HG03439 (cell line): Measurements from ENCODE around the gene ERBB4.

Experiments used
- ATAC-seq: cut with Tn5 transposase; IDR thresholded peaks from one replicate; pipeline ENCODE4 v1.9.1; 2021; ENCODE audit warnings: mild to moderate bottlenecking, moderate library complexity; ENCODE audit not compliant: unreplicated experiment

Gene ERBB4

GRCh38 chr2:211447548-211447947 is 1091.1 kb downstream of the ERBB4 start:
- ATAC-seq = no peak

DNA sequence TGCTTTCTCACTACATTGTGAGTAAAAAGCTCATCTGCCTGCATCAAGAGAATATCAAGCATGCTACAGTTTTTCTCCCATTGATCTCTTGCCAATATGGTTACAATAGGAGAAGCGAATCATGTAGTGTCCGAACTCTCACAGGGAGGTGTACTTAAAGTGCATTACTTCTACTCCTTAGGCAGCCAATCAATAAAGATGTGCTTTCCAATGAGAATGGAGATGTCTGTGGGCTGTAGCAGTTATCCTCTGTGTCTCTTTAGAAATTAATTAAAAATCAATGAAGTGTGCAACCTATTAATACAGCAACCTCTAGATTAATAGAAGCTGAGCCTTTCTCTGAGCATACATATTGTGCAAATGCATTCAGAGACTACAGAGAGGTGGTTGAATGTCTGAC is 1098.5 kb downstream of the ERBB4 start:
- ATAC-seq = no peak

GRCh38 chr2:211439011-211439410 is 1099.6 kb downstream of the ERBB4 start:
- ATAC-seq = no peak

DNA sequence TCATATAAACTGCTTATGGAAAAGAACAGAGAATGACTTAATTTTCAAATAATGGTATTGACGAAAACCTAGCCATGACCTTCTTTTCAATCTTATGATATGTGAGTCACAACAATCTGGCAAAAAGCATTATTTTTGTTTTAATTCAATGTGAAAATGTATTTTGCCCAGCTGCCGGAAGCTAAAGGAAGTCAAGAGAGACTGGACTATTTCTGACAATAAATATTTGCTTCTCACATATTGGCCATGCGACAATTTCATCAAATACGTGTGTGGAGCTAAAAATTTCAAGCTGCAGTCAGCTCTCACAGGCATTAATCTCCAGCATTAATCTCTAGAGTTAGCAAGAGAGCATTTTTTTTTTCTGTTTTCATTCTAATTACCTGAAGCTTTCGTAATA is 1101.2 kb downstream of the ERBB4 start:
- ATAC-seq = no peak

DNA sequence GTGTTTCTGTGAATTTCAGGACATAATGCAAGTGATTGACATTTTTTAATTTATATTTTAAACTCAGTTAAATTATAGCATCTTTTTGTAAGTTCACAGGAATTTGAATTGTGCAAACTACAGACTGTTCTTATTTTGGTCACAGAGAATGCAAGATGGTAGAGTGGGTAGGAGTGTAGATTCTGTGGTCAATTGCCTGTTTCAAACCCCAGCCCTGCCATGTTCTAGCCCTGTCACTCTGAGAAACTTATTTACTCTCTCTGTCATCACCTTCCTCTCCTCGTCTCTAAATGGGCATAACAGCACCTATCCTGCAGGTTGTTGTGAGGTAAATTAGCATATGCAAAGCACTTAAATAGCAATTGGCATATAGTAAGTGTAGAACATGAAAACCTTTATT is 1102.4 kb downstream of the ERBB4 start:
- ATAC-seq = no peak

DNA sequence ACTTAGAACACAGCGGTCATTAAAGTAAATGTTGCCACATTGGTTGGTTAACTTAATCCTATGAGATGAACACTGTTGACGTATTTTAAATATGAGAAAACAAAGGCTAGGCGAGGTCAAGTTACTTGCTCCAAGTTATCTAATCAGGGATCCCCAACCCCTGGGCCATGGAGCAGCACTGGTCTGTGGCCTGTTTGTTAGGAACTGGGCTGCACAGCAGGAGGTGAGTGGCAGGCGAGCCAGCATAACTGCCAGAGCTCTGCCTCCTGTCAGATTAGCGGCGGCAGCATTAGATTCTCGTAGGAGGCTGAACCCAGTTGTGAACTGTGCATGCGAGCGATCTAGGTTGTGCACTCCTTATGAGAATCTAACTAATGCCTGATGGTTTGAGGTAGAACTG is 1103.3 kb downstream of the ERBB4 start:
- no peak for ATAC-seq

DNA sequence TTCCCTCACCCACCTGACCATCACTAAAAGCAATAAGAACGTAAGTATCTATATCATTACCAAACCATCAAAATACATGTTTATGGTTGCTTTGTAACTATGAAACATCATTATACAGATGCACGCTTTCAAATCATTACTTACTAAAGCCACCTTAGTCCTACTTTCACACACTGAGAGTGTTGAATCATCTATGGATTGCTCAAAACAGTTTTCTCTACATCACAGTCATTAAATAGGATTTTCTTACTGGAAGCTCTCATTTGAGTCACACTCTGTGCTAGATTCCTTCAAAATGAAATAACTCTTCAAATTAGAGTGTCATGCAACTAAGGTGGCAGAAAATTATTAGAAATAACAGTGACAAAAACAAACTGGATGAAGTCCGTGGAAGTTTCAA is 1103.8 kb downstream of the ERBB4 start:
- no peak for ATAC-seq

DNA sequence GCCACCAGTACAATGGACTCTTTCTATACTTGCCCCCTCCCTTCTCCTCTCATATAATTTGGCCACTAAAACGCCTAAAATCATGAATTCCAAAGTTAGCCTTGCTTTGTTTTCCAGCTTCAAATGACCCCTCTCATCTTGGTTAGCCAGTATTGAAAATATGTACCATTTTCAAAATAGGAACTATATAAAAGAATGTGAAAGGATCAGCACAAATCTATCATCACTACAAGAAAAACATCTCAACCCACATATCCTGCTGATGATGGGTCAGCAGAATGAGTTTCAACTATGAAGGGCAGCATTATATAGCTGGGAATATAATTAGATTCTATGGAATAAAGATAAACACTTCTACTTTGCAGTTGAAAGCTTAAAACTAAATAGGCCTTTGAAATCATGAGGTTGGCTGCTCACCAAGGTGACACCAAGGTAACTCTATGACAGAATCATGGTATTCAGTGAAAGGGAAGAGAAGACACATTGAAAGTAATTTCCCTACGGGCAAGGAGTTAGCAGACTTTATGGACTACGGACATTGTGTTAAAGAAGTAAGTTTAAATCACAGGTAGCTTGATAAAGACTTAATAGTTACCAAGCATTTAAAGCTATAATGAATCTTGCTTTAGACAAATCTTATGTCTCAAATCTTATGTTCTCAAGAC is 1109.2 kb downstream of the ERBB4 start:
- no peak for ATAC-seq

- ATAC-seq = no peak
Observed at GRCh38 chr2:211426240-211426639, 1112.4 kb downstream of the ERBB4 start.

DNA sequence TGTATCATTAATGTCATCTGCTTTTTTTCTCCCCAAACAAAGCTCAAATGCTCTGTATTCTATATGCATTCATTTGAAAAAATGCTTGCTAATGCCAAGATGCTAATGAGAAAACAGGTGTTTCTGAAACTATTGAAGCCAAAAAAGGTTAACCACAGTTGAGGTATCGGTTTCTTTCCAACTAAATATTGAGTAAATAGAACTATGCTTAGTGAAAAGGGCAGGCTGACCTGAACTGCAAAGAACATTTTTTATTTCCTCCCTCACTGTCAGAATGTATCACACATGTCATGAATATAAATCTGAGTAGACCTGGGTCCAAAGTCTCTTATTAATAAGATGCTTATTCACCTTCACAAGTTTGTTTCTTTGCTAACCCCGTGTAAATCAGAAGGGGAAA is 1115.6 kb downstream of the ERBB4 start:
- no peak for ATAC-seq

DNA sequence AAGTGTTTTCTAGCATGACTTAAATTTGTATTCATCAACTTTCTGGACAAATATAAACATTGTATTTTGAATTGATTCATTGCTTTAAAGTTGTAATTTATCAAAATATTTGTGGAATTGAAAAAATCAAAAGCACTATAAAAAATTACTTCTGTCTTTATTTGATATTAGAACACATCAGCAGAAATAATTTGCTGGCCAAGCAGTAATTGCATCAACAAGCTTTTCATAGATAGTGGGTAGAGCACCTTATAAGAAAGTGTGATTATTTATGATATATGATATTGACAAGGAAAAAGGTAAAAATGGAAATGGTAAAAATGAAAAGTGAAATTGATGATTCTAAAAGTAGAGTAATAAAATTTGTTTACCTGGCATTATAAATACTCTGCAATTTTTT is 1121.1 kb downstream of the ERBB4 start:
- no peak for ATAC-seq

- no peak for ATAC-seq
Observed at GRCh38 chr2:211416373-211416772, 1122.2 kb downstream of the ERBB4 start.

- no peak for ATAC-seq
Observed at GRCh38 chr2:211413746-211414145, 1124.9 kb downstream of the ERBB4 start.

DNA sequence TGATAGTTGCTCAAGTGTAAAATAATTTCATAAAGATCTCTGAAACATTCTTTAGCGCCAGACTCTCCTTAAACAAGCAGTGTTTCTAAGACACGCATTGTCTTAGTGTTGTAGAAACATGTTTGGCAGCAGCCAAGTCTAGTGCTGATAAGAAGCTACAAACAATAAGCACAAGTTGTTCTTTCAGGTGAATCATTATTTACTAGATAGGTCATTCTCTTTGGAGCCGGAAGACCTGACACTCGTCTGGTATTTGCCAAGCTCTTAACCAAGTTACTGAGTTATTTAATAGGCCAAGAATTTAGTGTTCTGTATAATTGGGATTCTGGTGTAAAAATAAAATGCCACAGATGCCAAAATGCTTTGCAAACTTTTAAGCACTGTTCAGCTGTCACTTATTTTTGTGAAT is 1130.1 kb downstream of the ERBB4 start:
- no peak for ATAC-seq

DNA sequence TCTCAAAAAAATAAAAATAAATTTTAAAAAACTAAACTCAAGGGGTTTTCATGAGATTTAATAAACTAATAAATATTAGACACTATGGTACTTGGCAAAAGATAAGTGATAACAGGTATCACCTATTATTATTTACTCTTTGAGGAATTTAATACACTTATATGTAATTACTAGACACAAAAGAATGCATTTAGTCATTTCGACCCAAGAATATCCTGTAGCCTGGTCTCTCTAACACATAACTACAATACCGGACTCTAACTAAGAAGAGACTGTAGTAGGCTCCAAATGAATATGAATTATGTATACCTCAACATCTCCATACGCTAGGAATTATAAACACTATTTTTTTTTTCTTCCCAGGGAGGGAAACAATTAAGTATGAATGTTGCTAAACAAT is 1131.5 kb downstream of the ERBB4 start:
- no peak for ATAC-seq

GRCh38 chr2:211405036-211405435 is 1133.6 kb downstream of the ERBB4 start:
- no peak for ATAC-seq

- no peak for ATAC-seq
Observed at GRCh38 chr2:211404098-211404497, 1134.5 kb downstream of the ERBB4 start.

DNA sequence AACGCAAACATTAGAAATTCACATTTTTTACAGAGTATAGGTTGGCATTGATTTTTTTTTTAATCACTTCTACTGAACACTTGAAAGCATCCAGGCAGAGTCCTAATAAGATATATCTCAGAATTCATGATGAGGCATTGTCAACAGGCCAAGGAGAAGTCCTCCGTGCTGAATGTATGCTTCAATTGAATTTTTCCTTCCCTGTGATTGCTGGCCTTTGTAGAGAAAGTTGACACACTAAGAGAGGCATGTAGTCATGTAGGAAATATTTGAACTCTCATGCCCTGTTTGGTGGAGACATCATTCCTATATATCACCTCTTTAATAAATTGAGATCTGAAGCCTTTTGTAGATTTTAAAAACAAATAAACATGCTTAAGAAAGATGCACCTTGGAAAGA is 1137.3 kb downstream of the ERBB4 start:
- ATAC-seq = no peak

- no peak for ATAC-seq
Observed at GRCh38 chr2:211397764-211398163, 1140.8 kb downstream of the ERBB4 start.

GRCh38 chr2:211396815-211397214 is 1141.8 kb downstream of the ERBB4 start:
- no peak for ATAC-seq

DNA sequence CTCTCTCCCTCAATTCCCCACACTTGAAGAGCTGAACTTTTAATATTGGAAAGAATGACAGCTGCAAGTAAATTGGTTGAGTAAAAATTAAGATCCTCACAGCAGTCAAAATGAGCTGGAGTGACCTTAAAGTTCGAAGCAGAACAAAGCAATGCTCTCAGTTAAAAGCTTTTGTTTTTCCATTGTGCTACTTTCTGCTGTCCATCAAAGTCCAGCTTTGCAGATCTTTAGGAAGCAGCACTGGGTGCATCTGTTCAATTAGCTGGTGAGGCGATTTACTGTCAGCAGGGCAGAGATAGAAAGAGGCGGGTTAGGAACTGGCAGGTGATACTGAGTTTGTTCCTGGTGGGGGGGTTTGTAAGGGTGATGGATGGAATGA is 1147.4 kb downstream of the ERBB4 start:
- no peak for ATAC-seq

GRCh38 chr2:211390536-211391188 is 1147.9 kb downstream of the ERBB4 start:
- no peak for ATAC-seq

DNA sequence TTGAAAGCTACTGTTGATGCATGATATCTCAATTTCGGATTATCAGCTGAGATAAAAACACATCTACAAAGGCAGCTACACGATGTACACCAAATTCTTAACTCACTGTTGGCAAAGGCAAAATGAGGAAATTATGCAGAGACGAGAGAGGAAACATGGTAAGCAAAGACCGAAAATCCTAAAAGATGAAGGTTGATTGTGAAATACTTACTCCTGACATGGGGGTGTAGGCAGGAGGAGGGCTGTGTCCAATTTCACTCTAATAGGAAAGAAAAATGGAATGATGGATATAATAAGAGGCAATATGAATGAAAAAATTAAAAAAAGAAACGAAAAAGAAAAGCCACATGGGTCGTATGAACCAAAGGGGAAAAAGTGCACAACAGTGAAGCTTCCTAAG is 1150.9 kb downstream of the ERBB4 start:
- ATAC-seq = no peak
